ENCODE results near the gene PITX1.

DNA sequence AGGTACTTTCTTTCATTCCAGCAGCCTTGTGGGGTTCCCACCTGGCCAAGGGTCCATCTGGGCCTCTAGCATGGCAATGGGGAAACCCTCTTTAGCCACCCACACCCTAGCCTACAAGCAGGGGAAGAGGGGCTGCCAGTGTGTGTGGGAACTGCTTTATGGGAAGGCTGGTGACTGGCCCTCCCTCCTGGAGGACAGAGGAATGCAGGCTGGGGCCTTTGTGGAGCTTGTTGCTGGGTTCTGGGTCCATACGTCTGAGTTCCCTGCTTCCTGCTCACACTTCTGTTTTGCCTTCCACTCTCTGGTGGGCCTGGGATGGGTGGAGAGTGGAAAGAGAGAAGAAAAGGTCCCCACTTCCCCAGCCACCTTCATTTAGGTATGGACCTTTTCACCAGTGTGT is 14.9 kb upstream of the PITX1 start:
- TF ChIP-seq, protein P1, sequence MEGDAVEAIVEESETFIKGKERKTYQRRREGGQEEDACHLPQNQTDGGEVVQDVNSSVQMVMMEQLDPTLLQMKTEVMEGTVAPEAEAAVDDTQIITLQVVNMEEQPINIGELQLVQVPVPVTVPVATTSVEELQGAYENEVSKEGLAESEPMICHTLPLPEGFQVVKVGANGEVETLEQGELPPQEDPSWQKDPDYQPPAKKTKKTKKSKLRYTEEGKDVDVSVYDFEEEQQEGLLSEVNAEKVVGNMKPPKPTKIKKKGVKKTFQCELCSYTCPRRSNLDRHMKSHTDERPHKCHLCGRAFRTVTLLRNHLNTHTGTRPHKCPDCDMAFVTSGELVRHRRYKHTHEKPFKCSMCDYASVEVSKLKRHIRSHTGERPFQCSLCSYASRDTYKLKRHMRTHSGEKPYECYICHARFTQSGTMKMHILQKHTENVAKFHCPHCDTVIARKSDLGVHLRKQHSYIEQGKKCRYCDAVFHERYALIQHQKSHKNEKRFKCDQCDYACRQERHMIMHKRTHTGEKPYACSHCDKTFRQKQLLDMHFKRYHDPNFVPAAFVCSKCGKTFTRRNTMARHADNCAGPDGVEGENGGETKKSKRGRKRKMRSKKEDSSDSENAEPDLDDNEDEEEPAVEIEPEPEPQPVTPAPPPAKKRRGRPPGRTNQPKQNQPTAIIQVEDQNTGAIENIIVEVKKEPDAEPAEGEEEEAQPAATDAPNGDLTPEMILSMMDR (IDR thresholded peaks at IDR 0.05; ENCODE audit: low read depth, low read length): no peak
- no peak for TF ChIP-seq EZH2phosphoT487 (IDR thresholded peaks at IDR 0.05; ENCODE audit: low read depth)
